HL-60 (cell line): ENCODE results near the gene OXLD1.

Experiments
- DNase-seq, 2 experiments: peaks; one replicate each; pipeline ENCODE4 v3.0.0-alpha.2; 2010 to 2020; ENCODE audit warnings: low read depth in 1 of 2, low spot score in 1 of 2
- H3K27ac ChIP-seq: fragments of 250-450 bp; sonication (Bioruptor Pico); replicated peaks from 2 replicates; pipeline ENCODE4 v1.5.1; 2020; ENCODE audit warnings: mild to moderate bottlenecking, moderate library complexity
- H3K27me3 ChIP-seq: fragments of 250-450 bp; sonication (Bioruptor Pico); 2 replicates; pipeline ENCODE4 v1.5.1; 2021; ENCODE audit warnings: mild to moderate bottlenecking, moderate library complexity; ENCODE audit not compliant: insufficient read depth, poor library complexity, severe bottlenecking
- H3K4me3 ChIP-seq: replicated peaks from 2 replicates; pipeline ENCODE4 v1.5.1; 2011; ENCODE audit warnings: mild to moderate bottlenecking, control low read depth, low read length; ENCODE audit not compliant: insufficient read depth
- CTCF ChIP-seq: IDR thresholded peaks from one replicate; pipeline ENCODE4 v1.5.1; 2011; ENCODE audit warnings: low read length, control low read depth, inconsistent platforms; ENCODE audit not compliant: insufficient read depth
- GABPA ChIP-seq: IDR thresholded peaks from 2 replicates; pipeline ENCODE4 v1.6.1; 2012; ENCODE audit warnings: low read depth
- POLR2AphosphoS5 ChIP-seq: IDR thresholded peaks from 2 replicates; pipeline ENCODE4 v1.6.1; 2012; ENCODE audit warnings: low read depth
- REST ChIP-seq: IDR thresholded peaks from 2 replicates; pipeline ENCODE4 v1.6.1; 2012; ENCODE audit warnings: low read depth; ENCODE audit not compliant: insufficient replicate concordance
- SPI1 ChIP-seq: IDR thresholded peaks from 2 replicates; pipeline ENCODE4 v1.6.1; 2012; ENCODE audit warnings: low read depth, mild to moderate bottlenecking, borderline replicate concordance

Gene OXLD1

GRCh38 chr17:81686614-81687013, 20.2 kb upstream of the OXLD1 start:
- no peak overlapping the region for H3K4me3 ChIP-seq
- no peak overlapping the region for H3K27ac ChIP-seq
- H3K27me3 ChIP-seq, result no peaks in the 10 kb centered on the region
- TF ChIP-seq CTCF, result no peak
- TF ChIP-seq POLR2AphosphoS5, result no peak
- no peak for TF ChIP-seq GABPA
- TF ChIP-seq REST, result no peak
- TF ChIP-seq SPI1, result no peak
- no peak for DNase-seq

GRCh38 chr17:81685108-81685507, 18.7 kb upstream of the OXLD1 start:
- no peak for DNase-seq
- TF ChIP-seq SPI1 (no peak), GABPA (no peak), CTCF (no peak), REST (no peak), POLR2AphosphoS5 (no peak)
- Histone ChIP-seq H3K27ac (peak overlapping the region; percentile 84), H3K27me3 (no peaks in the 10 kb centered on the region), H3K4me3 (peak overlapping the region; percentile 75)

DNA sequence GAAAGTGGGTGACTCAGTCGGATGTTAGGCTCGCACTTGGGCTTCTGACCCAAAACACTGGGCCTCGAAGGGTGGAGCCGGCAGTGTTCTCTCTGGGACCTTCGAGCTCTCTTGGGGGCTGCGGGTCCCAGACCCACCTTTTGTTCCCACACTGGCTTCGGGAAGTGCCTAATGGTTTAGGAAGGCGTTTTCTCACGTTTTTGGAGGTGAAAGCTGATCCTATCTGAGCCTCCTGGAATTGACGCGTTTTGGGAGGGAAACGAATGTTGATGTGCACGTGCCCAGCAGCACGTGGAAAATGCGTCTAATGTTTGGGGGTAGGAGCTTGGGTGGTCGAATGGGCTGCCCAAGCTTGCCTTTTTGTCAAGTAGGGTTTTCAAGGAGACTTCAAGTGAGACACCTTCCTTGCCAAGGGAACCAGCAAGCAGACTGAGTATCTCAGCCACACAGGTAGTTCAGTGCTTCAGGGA, 18.1 kb upstream of the OXLD1 start:
- TF ChIP-seq GABPA, result no peak
- no peak for TF ChIP-seq CTCF
- DNase-seq, result no peak
- H3K4me3 ChIP-seq, result peak overlapping the region; percentile 75
- no peaks in the 10 kb centered on the region for H3K27me3 ChIP-seq
- peak overlapping the region; percentile 84 for H3K27ac ChIP-seq

GRCh38 chr17:81683584-81684441, 17.4 kb upstream of the OXLD1 start, which contains the start of the genes ARL16 and HGS:
Gene ARL16 (minus strand): TSS chr17:81683797. CDS start chr17:81683753, 44 bp downstream.
Gene HGS (plus strand): TSS chr17:81684011. CDS start chr17:81684067, 56 bp downstream.
- TF ChIP-seq REST (no peak), CTCF (no peak), SPI1 (peak; percentile 81), GABPA (peak; percentile 80), POLR2AphosphoS5 (peak; percentile 9; the same call in 1 of the 2 replicates)
- DNase-seq, result peak; percentile 98 to 99
- H3K27me3 ChIP-seq, result no peaks in the 10 kb centered on the region
- H3K27ac ChIP-seq, result peak within 1 kb of the TSS; percentile 84
- H3K4me3 ChIP-seq, result peak within 1 kb of the TSS; percentile 97
